Endothelial cell (in vitro differentiated cells): ENCODE data around the gene ARHGEF12. TPM values are rescaled to one million over a fixed set of nuclear protein-coding genes. Genes with fewer than 3 reads are reported as not detected.

Source experiments
- DNase-seq: peaks from one replicate; pipeline ENCODE4 v3.0.0; 2021; ENCODE audit warnings: low spot score
- H3K27ac Mint-ChIP-seq: one replicate; pipeline ENCODE4 v1.8.0; 2021; ENCODE audit warnings: mixed read lengths, inconsistent platforms; ENCODE audit not compliant: unreplicated experiment
- H3K27me3 Mint-ChIP-seq: one replicate; pipeline ENCODE4 v1.8.0; 2021; ENCODE audit warnings: mild to moderate bottlenecking, moderate library complexity, mixed read lengths, inconsistent platforms; ENCODE audit not compliant: unreplicated experiment
- H3K36me3 Mint-ChIP-seq: one replicate; pipeline ENCODE4 v1.8.0; 2021; ENCODE audit warnings: mild to moderate bottlenecking, low read depth, mixed read lengths, inconsistent platforms; ENCODE audit not compliant: unreplicated experiment
- H3K4me1 Mint-ChIP-seq: one replicate; pipeline ENCODE4 v1.8.0; 2021; ENCODE audit warnings: mild to moderate bottlenecking, mixed read lengths, inconsistent platforms; ENCODE audit not compliant: unreplicated experiment
- H3K4me3 Mint-ChIP-seq: one replicate; pipeline ENCODE4 v1.8.0; 2021; ENCODE audit warnings: mild to moderate bottlenecking, mixed read lengths, inconsistent platforms; ENCODE audit not compliant: unreplicated experiment
- H3K9me3 Mint-ChIP-seq: one replicate; pipeline ENCODE4 v1.8.0; 2021; ENCODE audit warnings: mixed read lengths, inconsistent platforms; ENCODE audit not compliant: unreplicated experiment
- total RNA-seq: library from RNA; stranded (reverse); fragmentation: NEBNext Ultra II Directional; extraction: Animal tissue kit (Norgen Biotek cat#: 25700); gene quantifications from one replicate; pipeline ENCODE4 v1.2.1, GENCODE V29; 2021; ENCODE audit not compliant: unreplicated experiment
- TF ChIP-seq, protein P1 (sequence below): fragments of 200-600 bp; sonication (generic); IDR thresholded peaks from one replicate; pipeline ENCODE4 v1.5.0; 2021; ENCODE audit warnings: antibody characterized with exemption; ENCODE audit not compliant: unreplicated experiment

The ARHGEF12 gene
- total RNA-seq, 1 donor from 2014 or later: 128 TPM

DNA sequence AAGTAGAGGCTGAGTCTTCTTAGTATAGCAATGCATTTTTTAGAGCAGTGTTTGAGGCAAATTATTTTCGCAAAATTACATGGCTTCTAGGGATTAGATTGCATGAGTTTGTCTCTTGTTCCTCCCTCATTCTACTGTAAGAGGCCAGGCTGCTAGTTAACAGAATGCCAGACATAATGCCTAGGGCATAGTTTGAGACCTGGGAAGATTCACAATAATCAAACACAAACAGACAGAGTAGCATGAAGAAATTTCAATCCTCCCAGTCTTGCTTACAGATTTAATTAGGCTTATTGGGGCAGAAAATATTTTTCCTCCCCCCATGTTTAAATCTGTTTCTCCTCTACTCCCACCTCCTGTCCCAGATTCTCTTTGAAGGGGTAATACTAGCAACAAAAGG lies 48.3 kb downstream of the ARHGEF12 start:
- H3K4me1 Mint-ChIP-seq: peaks cover 25% of the 10 kb centered on the region
- TF ChIP-seq, protein P1, sequence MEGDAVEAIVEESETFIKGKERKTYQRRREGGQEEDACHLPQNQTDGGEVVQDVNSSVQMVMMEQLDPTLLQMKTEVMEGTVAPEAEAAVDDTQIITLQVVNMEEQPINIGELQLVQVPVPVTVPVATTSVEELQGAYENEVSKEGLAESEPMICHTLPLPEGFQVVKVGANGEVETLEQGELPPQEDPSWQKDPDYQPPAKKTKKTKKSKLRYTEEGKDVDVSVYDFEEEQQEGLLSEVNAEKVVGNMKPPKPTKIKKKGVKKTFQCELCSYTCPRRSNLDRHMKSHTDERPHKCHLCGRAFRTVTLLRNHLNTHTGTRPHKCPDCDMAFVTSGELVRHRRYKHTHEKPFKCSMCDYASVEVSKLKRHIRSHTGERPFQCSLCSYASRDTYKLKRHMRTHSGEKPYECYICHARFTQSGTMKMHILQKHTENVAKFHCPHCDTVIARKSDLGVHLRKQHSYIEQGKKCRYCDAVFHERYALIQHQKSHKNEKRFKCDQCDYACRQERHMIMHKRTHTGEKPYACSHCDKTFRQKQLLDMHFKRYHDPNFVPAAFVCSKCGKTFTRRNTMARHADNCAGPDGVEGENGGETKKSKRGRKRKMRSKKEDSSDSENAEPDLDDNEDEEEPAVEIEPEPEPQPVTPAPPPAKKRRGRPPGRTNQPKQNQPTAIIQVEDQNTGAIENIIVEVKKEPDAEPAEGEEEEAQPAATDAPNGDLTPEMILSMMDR: no peak
- no peak for DNase-seq
- H3K4me3 Mint-ChIP-seq: no peak overlapping the region
- no peaks in the 10 kb centered on the region for H3K9me3 Mint-ChIP-seq
- peaks cover 4% of the 10 kb centered on the region for H3K36me3 Mint-ChIP-seq
- peaks cover 3% of the 10 kb centered on the region for H3K27me3 Mint-ChIP-seq
- no peak overlapping the region for H3K27ac Mint-ChIP-seq

DNA sequence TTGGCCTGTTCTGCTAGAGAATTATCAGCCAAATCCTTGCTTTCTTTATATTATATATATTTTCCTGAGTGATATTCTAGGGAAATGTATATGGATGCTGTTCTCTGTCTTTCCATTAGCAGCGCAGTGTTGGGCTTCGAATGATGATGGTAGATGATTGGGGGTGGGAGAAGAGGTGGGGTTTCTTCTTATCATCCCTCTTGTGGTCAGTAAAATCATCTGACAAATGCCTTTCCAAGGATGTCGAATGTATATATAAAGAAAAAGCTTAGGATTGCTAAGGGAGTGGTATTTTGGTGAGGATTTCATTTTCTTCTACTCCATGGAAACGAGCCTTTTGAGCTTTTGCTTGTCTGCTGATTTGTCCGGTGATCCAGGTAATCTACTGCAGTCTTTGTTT lies 48.9 kb downstream of the ARHGEF12 start:
- Mint-ChIP-seq H3K36me3 (peaks cover 4% of the 10 kb centered on the region), H3K27me3 (peaks cover 3% of the 10 kb centered on the region), H3K9me3 (no peaks in the 10 kb centered on the region), H3K4me1 (peaks cover 27% of the 10 kb centered on the region), H3K27ac (no peak overlapping the region), H3K4me3 (no peak overlapping the region)
- no peak for DNase-seq
- TF ChIP-seq, protein P1: no peak

DNA sequence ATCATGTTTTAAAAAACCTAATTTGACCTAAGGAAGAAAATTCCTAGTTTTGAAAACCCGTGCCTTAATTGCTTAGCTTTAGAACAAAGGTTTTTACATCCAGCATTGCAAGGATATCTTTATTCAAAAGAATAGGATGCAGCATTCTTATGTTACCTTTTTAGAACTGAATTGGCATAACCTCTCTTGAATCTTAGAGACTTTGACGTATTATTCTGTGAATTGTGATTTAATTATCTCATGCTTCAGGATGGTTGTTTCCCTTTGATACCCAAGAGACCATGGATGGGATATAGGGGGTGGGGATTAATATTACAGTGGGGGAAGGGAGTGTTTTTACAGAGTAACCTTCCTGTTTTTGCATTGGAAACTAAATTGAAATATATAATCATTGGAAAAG lies 49.4 kb downstream of the ARHGEF12 start:
- no peak overlapping the region for H3K27ac Mint-ChIP-seq
- H3K4me1 Mint-ChIP-seq: peaks cover 32% of the 10 kb centered on the region
- DNase-seq: no peak
- no peak overlapping the region for H3K4me3 Mint-ChIP-seq
- H3K9me3 Mint-ChIP-seq: no peaks in the 10 kb centered on the region
- peaks cover 4% of the 10 kb centered on the region for H3K36me3 Mint-ChIP-seq
- peaks cover 3% of the 10 kb centered on the region for H3K27me3 Mint-ChIP-seq
- TF ChIP-seq, protein P1: no peak

DNA sequence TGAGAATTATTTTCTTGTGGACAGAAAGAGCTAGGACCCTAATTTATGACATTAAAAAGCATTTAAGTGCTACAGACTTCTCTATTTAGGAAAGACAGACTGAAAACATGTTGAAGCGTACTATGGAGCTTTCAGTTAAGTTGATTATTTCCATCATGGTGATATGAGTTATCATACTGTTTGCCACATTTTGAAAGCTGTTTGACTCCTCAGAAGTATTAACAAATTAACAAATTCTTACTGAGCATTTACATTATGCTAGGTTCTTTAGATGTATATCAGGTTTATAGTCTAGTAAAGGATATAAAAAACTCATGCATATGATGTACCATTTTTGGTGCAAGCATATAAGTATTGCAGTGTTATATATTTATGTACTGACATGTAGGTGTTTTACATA lies 50.1 kb downstream of the ARHGEF12 start:
- Mint-ChIP-seq H3K4me1 (peaks cover 34% of the 10 kb centered on the region), H3K27me3 (peaks cover 3% of the 10 kb centered on the region)
- no peak for DNase-seq

DNA sequence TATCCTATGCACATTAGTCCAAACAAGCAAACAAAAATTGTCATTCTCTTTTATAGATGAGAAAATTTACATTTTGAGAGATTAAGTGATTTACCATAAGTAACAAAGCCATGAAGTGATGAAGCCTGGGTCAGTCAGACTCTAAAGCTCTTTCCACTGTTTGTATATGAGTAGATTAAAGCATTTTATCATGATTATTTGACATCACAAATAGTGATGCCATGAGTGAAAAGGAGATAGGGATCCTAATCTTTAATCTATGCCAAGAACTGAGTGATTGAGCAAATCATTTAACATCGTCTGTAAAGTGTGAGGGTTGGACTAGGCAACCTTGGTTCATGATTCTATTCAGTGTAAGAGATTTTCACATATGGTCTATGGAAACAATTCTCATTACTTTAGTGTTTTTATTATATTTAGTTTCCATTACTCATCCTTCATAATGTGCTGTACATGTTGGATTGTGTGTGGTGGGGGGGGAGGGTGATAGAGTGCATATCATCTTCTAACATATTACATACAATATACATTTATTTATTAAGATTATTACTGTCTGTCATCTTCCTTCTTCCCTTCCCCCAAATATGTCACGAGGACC lies 50.7 kb downstream of the ARHGEF12 start:
- Mint-ChIP-seq H3K27me3 (peaks cover 2% of the 10 kb centered on the region), H3K4me3 (no peak overlapping the region), H3K4me1 (peaks cover 34% of the 10 kb centered on the region), H3K36me3 (peaks cover 4% of the 10 kb centered on the region), H3K27ac (no peak overlapping the region), H3K9me3 (no peaks in the 10 kb centered on the region)
- DNase-seq: no peak
- TF ChIP-seq, protein P1: no peak

More for the DNA sequence above, 50.1 kb downstream of the ARHGEF12 start:
- Mint-ChIP-seq H3K9me3 (no peaks in the 10 kb centered on the region), H3K36me3 (peaks cover 4% of the 10 kb centered on the region), H3K4me3 (no peak overlapping the region), H3K27ac (no peak overlapping the region)
- TF ChIP-seq, protein P1: no peak
